Heart right ventricle (tissue), 16 donors: Measurements from ENCODE around the gene STAT6. TPM values are rescaled to one million over a fixed set of nuclear protein-coding genes. Genes with fewer than 3 reads are reported as not detected.

Source experiments
- ATAC-seq, 8 donors: fragments of 200-7000 bp; cut with Tn5 transposase; one replicate each; pipeline ENCODE4 v1.9.1; 2020; ENCODE audit warnings: mild to moderate bottlenecking in 8 of 8, moderate library complexity in 8 of 8, moderate number of reproducible peaks in 1 of 8
- DNase-seq, 2 donors: peaks; one replicate each; pipeline ENCODE4 v3.0.0-alpha.2; 2020
- H3K27ac ChIP-seq, 10 donors: fragments of 200-600 bp; sonication (generic) in 2 of 10; one replicate each; pipeline versions ENCODE4 v1.5.0 to v1.8.0; 2020 to 2022; ENCODE audit warnings: mild to moderate bottlenecking in 3 of 10
- H3K27me3 ChIP-seq, 7 donors: fragments of 200-600 bp; one replicate each; pipeline ENCODE4 v1.8.0; 2021 to 2022; ENCODE audit warnings: mild to moderate bottlenecking in 2 of 7
- H3K36me3 ChIP-seq, 9 donors: fragments of 200-600 bp; sonication (generic) in 1 of 9; one replicate each; pipeline versions ENCODE4 v1.5.0 to v1.8.0; 2020 to 2022; ENCODE audit warnings: mild to moderate bottlenecking in 2 of 9
- H3K4me1 ChIP-seq, 9 donors: fragments of 200-600 bp; sonication (generic) in 1 of 9; one replicate each; pipeline versions ENCODE4 v1.5.0 to v1.8.0; 2020 to 2022; ENCODE audit warnings: mild to moderate bottlenecking in 4 of 9
- H3K4me3 ChIP-seq, 10 donors: fragments of 200-600 bp; sonication (generic) in 2 of 10; one replicate each; pipeline versions ENCODE4 v1.5.0 to v1.8.0; 2020 to 2022; ENCODE audit warnings: mild to moderate bottlenecking in 7 of 10, moderate library complexity in 2 of 10
- H3K9me3 ChIP-seq, 11 donors: fragments of 200-600 bp in 10 of 11; sonication (generic) in 2 of 11; one replicate each; pipeline versions ENCODE4 v1.5.0 to v1.8.0; 2013 to 2022; ENCODE audit warnings: mild to moderate bottlenecking in 2 of 11, control low read depth in 1 of 11, moderate library complexity in 1 of 11
- CTCF ChIP-seq, 9 donors: fragments of 200-600 bp; sonication (generic) in 2 of 9; IDR thresholded peaks; one replicate each; pipeline versions ENCODE4 v1.5.0 to v1.8.0; 2021 to 2022; ENCODE audit warnings: antibody characterized with exemption in 9 of 9, mild to moderate bottlenecking in 5 of 9, moderate library complexity in 1 of 9
- WGBS, 2 donors: extraction: QIAGEN DNeasy Blood & Tissue Kit; methylation state at CpG; one replicate each; pipeline ENCODE4 v1.1.7; 2013; ENCODE audit warnings: inconsistent platforms in 1 of 2; 5-methylcytosine and 5-hydroxymethylcytosine counted together
- intact Hi-C, 10 donors: fragments of 100-400 bp; cut with DNase I; formaldehyde crosslinking; loops; one replicate each; pipeline versions ENCODE4 v1.11.1 to v1.14.2; 2022
- polyA plus RNA-seq, 2 donors: library from polyadenylated mRNA; stranded (reverse); fragments of 200-250 nt; gene quantifications; one replicate each; pipeline ENCODE4 v1.2.3, GENCODE V29; 2013
- total RNA-seq, 10 donors: library from RNA; stranded (reverse); fragmentation: NEBNext Ultra II Directional in 3 of 10; extraction: Animal tissue kit (Norgen Biotek cat#: 25700) in 3 of 10; gene quantifications; one replicate each; pipeline versions ENCODE4 v1.2.1 to v1.2.4, GENCODE V29; 2021 to 2023
- donor health status: Arrhythmogenic right ventricular cardiomyopathy.
- donor health status: ischemic (EF 13 %, LVEDD 7.1; RV severe dilation, severe dysfunction).
- donor health status: healthy with polysubstance abuse.
- donor health status: DM: no; HTN: yes; CAD: no.
- donor health status: DM: no; HTN: no; CAD: no.
- donor health status: ischemic (EF 25% LVEDD 6.9; RV normal size, moderate dysfunction).
- donor health status: ischemic (EF 25% LVEDD 5.7; RV mildly dilated, moderate dysfunction).
- donor health status: healthy.
- donor health status: DM: yes; HTN: yes; CAD: no.
- donor health status: Ischemic cardiomyopathy.
- donor health status: ischemic (EF 35%, LVEDD 5.7; RV mildly dilated, moderate dysfunction).
- donor health status: nonischemic (EF 11% LVEDD 7.7; RV severe dilation, severe dysfunction).
- donor health status: DM: yes; HTN: yes; CAD: no.
- donor health status: PGD.
- donor health status: ischemic (EF 29% LVEDD 5.4; RV normal size, mild dysfunction).
- donor health status: nonischemic (EF 23%, LVEDD 6.1; RV moderate dilation, normal function).

Gene STAT6
- total and polyA plus RNA-seq, 12 donors: 23.3 to 77.8 (median 38.0) TPM

- peaks cover 11 to 65% (median 45%) of the 10 kb centered on the region in 9 donors for H3K4me1 ChIP-seq
- TF ChIP-seq CTCF (IDR thresholded peaks at IDR 0.05): no peak
- DNase-seq: no peak
- no peaks in the 10 kb centered on the region for H3K36me3 ChIP-seq
- peak overlapping the region; percentile 60 to 99 (median 84) for H3K4me3 ChIP-seq
- H3K27me3 ChIP-seq: peaks cover 0 to 20% (median 0%) of the 10 kb centered on the region in 7 donors
- ATAC-seq: peak in 2 of 8 donors; percentile 0 to 7
- H3K27ac ChIP-seq: peak overlapping the region; percentile 71 to 100 (median 98)
- no peaks in the 10 kb centered on the region for H3K9me3 ChIP-seq
- intact Hi-C loops: loop anchor here in 2 of 10 donors (5.0 kb wide), 2 partner anchors 44 to 114 kb away; no protein-coding TSS in a partner anchor
- WGBS, 2 donors: 3 to 6% methylated on average over 35 of the region's 35 CpGs
Measured at GRCh38 chr12:57128519-57129247, 17.5 kb upstream of the STAT6 start.

- H3K27me3 ChIP-seq: peaks cover 0 to 20% (median 0%) of the 10 kb centered on the region in 7 donors
- WGBS, 2 donors: 0% methylated on average over 57 of the region's 57 CpGs
- DNase-seq (peak; percentile 89), ATAC-seq (peak; percentile 70 to 90 (median 86))
- peak within 1 kb of the TSS; percentile 60 to 99 (median 84) for H3K4me3 ChIP-seq
- H3K27ac ChIP-seq: peak within 1 kb of the TSS; percentile 89 to 100 (median 98)
- H3K9me3 ChIP-seq: no peaks in the 10 kb centered on the region
- TF ChIP-seq CTCF (IDR thresholded peaks at IDR 0.05): no peak
- intact Hi-C loops: loop anchor here in 4 of 10 donors (2.0 to 5.0 kb wide), 3 partner anchors 44 to 114 kb away; no protein-coding TSS in a partner anchor
- peaks cover 11 to 58% (median 38%) of the 10 kb centered on the region in 9 donors for H3K4me1 ChIP-seq
- H3K36me3 ChIP-seq: no peaks in the 10 kb centered on the region
Measured at GRCh38 chr12:57127726-57128518, 16.8 kb upstream of the STAT6 start, which contains the start of gene LRP1. Gene LRP1 (plus strand): TSS chr12:57128483. CDS start chr12:57128965, 482 bp downstream.

- no peaks in the 10 kb centered on the region for H3K9me3 ChIP-seq
- TF ChIP-seq CTCF (IDR thresholded peaks at IDR 0.05): peak in 7 of 9 donors; percentile 19 to 63 (median 50)
- DNase-seq: peak; percentile 72 to 74
Measured at GRCh38 chr12:57127101-57127725, 16.1 kb upstream of the STAT6 start.

More at GRCh38 chr12:57127101-57127725, 16.1 kb upstream of the STAT6 start:
- Histone ChIP-seq H3K27me3 (peaks cover 0 to 20% (median 0%) of the 10 kb centered on the region in 7 donors), H3K27ac (peak overlapping the region; percentile 89 to 100 (median 98)), H3K4me1 (peaks cover 9 to 51% (median 31%) of the 10 kb centered on the region in 9 donors), H3K36me3 (no peaks in the 10 kb centered on the region), H3K4me3 (peak overlapping the region; percentile 60 to 99 (median 84))
- intact Hi-C loops: loop anchor here in 4 of 10 donors (2.0 to 5.0 kb wide), 3 partner anchors 45 to 115 kb away; no protein-coding TSS in a partner anchor
- ATAC-seq: peak; percentile 26 to 65 (median 56)
- 4 to 5% methylated on average over 26 of the region's 26 CpGs for WGBS, 2 donors
